HG03521 (cell line): ENCODE data around the gene UBR2.
"Not testable (repeated sequence)": the region's sequence is repeated elsewhere in the genome, so short reads cannot be mapped to it uniquely, and the experiment has no call there.

Experiments used
- ATAC-seq: cut with Tn5 transposase; IDR thresholded peaks from one replicate; pipeline ENCODE4 v1.9.1; 2021; ENCODE audit warnings: mild to moderate bottlenecking, moderate library complexity; ENCODE audit not compliant: unreplicated experiment

UBR2 gene

DNA sequence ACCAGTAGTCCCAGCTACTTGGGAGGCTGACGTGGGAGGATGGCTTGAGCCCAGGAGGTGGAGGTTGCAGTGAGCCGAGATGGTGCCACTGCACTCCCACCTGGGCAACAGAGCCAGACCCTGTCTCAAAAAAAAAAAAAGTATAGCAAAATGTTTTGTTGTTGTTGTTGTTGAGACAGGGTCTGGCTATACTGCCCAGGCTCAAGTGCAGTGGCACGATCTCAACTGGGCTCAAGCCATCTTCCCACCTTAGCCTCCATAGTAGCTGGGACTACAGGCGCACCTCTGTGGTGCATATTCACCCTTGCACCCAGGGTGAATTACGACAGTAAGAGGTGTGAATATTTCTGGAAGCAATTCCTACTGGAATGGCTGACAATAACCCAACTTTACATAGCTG, 11.4 kb upstream of the UBR2 start:
- no peak for ATAC-seq

DNA sequence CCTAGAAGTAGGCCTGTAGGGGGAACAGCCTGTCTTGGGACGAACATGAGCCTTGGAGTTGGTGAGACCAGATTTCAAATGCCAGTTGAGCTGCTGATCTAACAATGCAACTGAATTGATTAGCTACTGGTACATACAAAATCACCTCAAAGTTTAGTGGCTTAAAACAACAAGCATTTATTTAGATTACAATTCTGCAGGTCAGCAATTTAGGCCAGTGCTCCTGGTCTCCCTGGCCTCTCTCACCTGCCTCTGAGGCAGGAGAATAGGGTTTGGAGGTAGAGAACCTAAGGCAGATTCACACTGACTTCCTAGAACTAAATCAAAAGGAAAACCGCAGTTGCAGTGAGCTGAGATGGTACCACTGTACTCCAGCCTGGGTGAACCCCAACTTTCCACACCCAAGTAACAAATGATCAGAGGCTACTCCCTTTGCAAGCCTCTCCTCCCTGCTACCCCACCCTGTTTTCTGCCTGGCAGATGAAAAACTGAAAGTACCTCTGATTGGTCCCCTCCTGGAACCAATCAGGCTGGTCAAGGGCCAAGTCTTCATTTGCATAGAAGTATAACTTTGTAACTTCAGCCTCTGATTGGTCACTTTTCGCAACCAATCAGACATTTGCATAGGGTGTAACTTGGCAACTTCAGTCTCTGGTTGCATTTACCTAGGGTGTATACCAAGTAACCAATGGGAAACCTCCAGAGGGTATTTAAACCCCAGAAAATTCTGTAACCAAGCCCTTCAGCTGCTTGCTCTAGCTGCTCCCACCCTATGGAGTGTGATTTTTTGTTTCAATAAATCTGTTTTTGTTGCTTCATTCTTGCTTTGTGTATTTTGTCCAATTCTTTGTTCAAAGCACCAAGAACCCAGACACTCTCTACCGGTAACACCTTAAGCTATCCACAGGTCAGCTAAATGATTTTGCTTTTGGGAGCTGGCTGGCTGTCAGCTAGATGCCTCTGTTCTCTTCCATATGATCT, 8.1 kb upstream of the UBR2 start:
- no peak for ATAC-seq

DNA sequence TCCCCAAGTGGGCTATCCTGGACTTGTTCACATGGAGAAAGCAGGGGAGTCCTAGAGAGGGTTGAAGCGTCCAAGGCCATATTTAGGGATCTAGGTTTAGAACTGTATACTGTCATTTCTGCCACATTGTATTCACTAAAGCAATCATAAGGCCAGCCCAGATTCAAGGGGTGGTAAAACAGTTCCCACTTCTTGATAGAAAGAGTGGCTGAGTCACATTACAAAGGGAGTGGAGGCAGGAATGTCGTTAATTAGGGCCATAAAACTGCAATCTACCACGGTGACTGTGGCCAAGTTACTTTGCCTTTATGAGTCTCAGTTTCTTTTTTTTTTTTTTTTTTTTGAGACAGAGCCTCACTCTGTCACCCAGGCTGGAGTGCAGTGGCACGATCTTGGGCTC, 7.4 kb upstream of the UBR2 start:
- ATAC-seq = no peak

DNA sequence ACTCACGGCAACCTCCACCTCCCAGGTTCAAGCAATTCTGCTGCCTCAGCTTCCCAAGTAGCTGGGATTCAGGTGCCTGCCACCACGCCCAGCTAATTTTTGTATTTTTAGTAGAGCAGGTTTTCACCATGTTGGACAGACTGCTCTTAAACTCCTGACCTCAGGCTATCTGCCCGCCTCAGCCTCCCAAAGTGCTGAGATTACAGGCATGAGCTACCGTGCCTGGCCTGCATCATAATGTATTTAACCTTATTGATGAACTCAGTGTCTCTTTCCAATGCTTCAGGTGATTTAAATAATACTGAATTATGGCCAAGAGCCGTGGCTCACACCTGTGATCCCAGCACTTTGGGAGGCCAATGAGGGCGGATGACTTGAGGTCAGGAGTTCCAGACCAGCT, 4.6 kb upstream of the UBR2 start:
- ATAC-seq = not testable (repeated sequence)

DNA sequence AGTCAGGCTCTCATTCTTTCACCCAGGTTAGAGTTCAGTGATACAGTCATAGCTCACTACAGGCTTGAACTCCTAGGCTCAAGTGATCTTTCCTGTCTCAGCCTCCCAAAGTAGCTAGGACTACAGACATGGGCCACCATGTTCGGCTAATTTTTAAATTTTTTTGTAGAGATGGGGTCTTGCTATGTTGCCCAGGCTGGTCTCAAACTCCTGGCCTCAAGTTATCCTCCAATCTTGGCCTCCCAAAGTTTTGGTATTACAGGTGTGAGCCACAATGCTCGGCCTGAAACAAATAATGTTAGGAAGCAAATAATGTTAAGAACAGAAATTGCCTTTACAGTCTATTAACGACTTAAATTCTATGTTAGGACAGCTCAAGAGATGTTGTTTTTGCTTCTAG, 1.8 kb upstream of the UBR2 start:
- ATAC-seq = no peak

DNA sequence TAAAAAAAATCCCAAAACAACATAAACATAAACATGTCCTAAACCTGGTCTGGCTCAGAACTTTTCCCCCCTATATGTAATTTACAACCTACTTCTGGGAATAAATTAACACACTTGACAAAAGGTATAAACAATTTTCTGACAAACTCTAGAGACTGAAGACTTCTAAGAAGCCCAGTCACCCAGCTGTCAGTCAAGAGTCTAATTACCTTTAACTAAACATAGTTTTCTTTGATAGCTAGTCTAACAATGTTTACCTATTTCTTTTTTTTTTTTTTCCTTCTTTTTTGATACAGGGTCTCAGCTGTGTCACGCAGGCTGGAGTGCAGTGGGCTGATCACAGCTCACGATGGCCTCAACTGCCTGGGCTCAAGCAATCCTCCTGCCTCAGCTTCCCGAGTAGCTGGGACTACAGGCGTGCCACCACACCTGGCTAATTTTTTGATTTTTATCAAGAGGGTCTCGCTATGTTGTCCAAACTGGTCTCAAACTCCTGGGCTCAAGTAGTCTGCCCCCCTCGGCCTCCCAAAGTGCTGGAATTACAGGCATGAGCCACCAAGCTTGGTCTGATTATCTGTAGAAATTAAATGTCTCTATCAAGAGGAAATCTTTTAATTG, 932 bp upstream of the UBR2 start:
- no peak for ATAC-seq

DNA sequence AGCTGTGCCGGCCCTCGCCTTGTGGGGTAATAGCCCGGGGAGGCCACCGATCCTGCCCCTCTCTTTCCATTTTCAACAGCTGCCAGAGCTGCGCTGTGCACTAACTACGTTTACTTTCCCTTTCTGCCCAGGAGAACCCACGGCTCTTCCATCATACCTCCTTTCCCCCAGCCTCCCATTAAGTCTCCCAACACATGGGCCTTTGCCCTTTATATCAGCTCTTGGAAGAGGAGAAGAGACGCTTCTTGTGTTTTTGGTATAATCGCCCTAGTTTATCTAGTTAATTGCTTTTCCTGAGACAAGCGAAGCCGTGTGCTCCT, 637 bp downstream of the UBR2 start:
- ATAC-seq = peak; percentile 8

DNA sequence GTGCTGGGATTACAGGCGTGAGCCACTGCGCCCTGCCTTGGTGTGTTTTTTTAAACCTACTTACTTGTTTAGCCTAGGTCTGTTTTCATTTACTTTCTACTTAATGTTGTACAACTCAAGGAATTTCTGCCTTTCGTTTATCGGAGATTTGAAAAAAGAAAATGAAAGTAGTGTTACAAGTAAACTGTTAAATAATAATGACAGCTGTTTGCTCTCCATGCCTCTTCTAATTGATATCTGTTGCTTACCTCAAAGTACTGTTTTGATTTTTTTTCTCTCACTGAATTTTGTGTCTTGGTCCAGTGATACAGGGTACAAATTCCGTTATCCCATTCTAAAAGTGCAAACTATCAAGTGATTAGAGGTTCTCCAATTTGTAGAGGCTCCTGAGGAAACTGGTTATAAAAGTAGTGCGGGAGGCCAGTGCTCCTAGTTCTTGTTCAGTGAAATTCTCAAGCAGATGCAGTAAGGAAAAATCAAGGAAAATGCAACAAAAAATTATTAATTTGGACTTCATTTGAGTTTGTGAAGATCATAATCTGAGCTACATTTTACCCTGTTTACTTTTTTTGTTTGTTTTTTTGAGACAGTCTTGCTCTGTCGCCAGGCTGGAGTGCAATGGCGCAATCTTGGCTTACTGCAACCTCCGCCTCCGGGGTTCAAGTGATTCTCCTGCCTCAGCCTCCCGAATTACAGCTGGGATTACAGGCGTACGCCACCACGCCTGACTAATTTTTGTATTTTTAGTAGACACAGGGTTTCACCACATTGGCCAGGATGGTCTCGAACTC, 2.2 kb downstream of the UBR2 start:
- ATAC-seq = no peak

DNA sequence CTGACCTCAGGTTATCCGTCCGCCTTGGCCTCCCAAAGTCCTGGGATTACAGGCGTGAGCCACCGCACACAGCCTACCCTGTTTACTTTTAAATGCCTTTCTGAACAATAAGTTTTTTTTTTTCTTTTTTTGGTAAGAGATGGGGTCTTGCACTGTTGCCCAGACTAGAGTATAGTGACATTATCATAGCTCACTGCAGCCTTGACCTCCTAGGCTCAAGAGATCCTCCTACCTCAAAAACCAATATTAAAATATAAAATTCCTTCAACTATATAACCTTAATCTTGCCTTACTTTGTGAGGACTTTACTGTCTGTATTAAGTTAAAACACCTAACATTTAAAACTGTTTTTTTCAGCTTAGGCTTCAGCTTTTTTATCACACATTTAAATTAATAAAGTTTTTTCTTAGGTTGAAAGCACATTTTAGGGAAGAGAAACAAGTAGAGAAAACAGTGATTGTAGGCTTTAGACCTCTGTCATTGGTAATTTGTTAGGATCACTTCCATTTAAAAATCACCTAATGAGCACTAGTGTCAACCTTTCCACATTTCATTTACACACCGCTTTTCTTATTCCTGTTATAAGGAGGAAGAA, 2.9 kb downstream of the UBR2 start:
- no peak for ATAC-seq

DNA sequence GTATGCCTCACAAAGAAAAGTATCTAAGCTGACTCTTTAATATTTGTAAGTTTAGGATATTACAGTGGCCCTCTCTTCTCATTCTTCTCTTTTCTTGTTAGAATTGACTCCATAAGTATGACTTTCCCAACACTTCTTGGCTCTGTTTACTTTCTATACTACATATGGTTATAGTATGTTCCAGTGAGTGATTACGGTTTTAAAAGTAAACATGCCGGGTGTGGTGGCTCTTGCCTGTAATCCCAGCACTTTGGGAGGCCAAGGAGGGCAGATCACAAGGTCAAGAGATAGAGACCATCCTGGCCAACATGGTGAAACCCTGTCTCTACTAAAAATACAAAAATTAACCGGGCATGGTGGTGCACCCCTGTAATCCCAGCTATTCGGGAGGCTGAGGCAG, 3.4 kb downstream of the UBR2 start:
- not testable (repeated sequence) for ATAC-seq

DNA sequence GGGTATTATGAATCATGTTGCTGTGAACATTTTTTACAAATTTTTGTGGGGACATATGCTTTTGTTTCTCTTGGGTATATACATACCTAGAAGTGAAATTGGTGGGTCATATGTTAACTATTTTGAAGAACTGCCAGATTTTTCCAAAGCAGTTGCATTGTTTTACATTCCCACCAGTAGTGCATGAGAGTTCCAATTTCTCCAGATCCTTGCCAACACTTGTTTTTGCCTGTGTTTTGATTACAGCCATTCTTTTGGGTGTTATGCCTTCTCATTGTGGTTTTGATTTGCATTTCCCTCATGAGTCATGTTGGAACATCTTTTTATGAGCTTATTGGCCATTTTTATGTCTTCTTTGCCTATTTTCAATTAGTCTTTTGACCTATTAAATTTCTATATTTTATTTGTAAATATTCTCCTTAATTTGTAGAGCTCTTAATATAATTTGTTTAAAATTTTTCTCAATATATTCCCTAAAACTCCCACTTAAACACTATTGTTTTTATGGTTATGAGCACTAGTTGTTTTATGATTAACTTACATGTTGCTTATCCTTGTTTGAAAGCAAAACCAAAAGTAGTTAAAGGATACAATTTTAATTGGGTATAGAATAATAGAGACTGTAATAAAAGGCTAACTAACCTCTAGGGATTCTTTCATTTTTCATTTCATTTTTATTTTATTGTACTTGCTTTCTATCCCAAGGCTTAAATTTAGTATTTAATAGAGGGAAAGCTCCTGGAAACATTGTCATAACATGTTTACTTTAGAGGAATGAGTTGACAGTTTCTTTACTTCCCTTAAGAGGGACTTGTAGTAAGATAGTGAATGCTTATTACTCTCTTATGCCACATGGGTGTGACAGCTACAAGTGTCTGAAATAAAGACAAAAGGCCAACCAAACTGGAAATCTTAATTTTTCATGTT, 5.5 kb downstream of the UBR2 start:
- ATAC-seq = no peak

DNA sequence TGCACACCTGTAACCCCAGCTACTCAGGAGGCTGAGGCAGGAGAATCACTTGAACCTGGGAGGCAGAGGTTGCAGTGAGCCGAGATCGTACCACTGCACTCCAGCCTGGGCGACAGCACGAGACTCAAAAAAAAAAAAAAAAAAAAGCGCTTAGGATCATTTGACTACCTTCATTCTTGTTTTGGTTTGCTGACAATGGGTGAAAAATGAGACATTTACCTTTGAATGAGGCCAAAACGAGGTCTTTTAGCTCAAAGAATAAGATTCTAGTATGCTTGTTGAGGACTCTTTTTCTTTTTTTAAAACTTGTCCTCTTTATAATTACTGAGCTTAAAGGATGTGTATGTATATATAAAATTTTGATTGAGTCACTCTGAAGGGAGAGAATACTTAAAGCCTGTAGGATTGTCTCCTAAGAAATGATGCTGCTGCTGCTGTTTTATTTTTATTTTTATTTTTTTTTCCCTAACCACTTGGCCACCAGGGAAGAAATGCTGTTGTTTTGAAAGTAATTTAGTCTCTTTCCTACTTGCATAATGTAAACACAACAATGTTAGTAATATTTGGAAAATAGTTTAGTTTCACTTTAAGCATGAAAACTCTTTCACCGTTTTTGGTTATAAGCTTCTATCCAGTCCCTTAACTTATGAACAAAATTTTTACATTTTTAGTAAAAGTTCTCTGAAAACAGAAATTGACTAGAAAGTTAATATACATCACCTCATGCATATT, 7.9 kb downstream of the UBR2 start:
- ATAC-seq = no peak

DNA sequence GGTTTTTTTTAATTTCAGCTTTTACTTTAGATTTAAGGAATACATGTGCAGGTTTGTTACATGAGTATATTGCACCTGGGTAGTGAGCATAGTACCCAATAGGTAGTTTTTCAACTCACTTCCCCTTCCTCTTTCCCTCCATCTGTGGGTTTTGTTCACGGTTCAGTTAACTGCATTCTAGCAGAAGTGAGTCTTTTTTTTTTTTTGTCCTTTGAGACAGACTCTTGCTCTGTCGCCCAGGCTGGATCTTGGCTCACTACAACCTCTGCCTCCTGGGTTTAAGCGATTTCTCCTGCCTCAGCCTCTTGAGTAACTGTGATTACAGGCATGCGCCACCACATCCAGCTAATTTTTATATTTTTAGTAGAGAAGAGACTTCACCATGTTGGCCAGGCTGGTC, 8.7 kb downstream of the UBR2 start:
- ATAC-seq = no peak

DNA sequence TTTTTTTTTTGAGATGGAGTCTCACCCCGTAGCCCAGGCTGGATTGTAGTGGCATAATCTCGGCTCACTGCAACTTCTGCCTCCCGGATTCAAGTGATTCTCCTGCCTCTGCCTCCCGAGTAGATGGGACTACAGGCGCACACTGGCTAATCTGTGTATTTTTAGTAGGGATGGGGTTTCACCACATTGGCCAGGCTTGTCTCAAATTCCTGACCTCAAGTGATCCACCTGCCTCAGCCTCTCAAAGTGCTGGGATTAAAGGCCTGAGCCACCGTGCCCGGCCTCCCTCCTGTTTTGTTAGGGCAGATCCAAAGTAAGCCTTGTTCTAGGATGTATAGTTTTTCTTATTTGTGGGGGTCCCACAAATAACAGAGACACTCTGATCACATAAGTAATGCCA, 12.7 kb downstream of the UBR2 start:
- not testable (repeated sequence) for ATAC-seq

DNA sequence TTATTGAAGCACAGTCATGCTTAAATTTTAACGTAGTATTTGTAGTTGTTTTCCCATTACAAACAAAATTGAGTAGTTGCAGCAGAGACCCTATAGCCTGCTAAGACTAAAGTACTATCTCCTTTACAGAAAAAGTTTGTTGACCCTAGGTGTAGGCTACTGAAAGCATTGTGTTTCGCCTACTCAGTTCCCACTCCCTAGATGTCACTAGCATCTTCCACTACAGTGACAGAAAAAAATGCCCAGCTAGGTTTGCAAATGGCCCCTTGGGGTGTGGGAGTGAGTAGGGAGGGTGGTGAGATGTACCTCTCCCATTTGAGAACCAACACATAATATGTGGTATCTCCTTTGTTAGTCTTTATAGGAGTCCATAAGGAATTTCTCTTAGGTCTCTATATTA, 34.5 kb downstream of the UBR2 start:
- ATAC-seq = no peak

DNA sequence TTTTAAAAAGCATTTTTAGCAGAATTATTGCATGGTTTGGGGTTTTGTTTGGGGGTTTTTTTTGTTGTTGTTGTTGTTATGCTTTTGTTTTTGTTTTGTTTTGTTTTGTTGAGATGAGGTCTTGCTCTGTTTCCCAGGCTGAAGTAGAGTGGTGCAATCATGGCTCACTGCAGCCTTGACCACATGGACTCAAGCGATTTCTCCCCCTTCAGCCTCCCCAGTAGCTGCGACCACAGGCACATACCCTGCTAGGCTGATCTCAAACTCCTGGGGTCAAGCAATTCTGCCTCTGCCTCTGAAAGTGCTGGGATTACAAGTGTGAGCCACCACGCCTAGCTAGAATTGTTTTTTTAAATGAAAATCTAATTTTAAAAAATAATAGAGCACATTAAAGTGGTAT, 35.7 kb downstream of the UBR2 start:
- ATAC-seq = no peak

DNA sequence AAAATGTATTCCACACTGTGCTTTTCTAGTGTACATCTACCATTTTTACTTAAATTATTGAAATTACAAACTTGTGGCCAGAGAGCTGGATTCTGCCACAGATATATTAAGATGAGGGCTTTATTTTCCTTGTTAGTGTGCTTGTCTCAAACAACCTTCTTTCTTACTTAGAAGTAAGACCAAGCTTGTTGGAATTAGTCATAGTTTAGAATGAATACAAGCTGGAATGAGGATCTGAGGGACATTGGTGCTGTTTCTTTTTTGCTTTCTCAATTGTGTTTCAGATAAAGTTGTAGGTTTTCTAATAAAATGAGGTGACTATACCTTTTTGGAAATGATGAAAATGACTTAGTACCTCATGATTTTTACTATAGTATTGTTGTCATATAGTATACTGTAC, 40.3 kb downstream of the UBR2 start:
- no peak for ATAC-seq

DNA sequence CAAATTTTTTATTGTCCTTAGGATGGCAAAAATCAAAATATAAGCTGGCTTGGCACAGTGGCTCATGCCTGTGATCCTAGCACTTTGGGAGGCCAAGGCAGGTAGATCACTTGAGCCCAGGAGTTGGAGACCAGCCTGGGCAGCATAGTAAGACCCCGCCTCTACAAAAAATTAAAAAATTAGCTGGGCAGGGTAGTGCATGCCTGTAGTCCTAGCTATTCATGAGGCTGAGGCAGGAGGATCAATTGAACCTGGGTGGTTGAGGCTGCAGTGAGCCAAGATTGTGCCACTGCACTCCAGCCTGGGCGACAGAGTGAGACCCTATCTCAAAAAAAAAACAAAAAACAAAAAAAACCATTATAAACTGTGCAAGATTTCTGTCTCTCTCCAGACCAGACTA, 40.9 kb downstream of the UBR2 start:
- ATAC-seq = not testable (repeated sequence)

DNA sequence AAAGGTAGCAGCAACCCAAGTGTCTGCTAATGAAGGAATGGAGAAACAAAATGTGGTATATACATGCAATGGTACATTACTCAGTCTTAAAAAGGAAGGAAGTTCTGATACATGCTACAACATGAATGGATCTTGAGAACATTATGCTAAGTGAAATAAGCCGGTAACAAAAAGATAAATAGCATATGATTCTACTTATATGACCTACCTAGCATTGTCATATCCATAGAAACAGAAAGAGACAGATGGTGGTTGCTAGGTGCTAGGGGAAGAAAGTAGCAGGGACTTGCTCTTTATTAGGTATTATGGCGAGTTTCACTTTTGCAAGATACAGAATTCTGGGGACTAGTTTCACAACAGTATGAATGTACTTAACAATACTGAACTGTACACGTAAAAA, 46.6 kb downstream of the UBR2 start:
- ATAC-seq = peak; percentile 51

DNA sequence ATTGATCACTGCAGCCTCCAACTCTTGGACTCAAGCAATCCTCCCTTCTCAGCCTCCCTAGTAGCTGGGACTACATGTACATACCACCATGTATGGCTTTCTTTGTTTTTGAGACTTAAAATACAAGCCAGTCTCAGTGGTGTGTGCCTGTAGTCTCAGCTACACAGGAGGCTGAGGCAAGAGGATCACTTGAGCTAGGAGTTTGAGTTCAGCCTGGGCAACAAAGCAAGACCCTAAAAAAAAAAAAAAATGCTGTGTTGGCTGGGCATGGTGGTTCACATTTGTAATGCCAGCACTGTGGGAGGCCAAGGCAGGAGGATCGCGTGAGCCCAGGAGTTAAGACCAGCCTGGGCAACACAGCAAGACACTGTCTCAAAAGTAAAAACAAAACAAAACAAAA, 51.7 kb downstream of the UBR2 start:
- ATAC-seq = no peak
